Subcutaneous adipose tissue (tissue), 4 donors: ENCODE measurements around the gene ZMYND10. TPM values are rescaled to one million over a fixed set of nuclear protein-coding genes. Genes with fewer than 3 reads are reported as not detected.

Source experiments
- total RNA-seq, 4 donors: library from RNA; depleted of rRNA; stranded (reverse); fragments of >200 nt; gene quantifications; one replicate each; pipeline ENCODE4 v1.1.0, GENCODE V29; 2016
- TF ChIP-seq, protein P1 (sequence below): fragments of 450-650 bp; IDR thresholded peaks from one replicate; pipeline ENCODE4 v1.5.1; 2016; ENCODE audit warnings: low read depth, mild to moderate bottlenecking, control low read depth, antibody characterized with exemption, moderate library complexity

ZMYND10 gene
- total RNA-seq, 4 donors from 2014 or later = 1.5 TPM; not detected in 3

DNA sequence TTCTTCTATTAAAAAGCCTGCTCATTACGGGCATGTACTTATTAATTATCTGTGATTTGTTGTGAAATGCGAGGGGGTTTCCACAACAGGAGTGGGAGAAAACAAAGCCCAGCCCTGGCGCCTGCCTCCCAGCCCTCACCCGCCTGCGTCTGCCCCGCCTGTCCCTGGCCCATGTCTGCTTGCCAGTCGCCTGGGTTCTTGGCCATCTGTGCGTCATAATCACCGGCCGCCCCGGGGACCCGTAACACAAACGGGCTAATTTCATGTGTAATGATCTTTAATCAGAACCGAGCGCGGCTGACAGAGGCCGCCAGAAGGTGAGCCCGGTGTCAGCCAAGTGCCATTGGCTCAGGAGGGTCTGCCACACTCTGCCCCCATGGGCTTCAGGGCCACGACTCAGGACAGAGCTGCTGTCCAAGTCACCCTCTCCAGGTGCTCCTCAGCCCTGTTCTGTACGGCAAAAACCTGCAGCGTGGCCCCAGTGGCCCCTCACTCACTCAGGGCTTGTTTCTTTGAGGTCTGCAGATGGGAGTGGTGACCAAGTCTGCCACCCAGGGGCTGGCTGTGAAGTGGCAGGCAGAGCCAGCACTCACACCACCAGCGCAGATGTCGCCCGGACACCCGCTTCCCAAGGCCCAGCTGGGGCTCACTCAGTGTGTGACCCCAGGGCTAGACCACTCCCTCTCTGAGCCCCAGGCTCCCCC, 42.6 kb upstream of the ZMYND10 start:
- TF ChIP-seq, protein P1, sequence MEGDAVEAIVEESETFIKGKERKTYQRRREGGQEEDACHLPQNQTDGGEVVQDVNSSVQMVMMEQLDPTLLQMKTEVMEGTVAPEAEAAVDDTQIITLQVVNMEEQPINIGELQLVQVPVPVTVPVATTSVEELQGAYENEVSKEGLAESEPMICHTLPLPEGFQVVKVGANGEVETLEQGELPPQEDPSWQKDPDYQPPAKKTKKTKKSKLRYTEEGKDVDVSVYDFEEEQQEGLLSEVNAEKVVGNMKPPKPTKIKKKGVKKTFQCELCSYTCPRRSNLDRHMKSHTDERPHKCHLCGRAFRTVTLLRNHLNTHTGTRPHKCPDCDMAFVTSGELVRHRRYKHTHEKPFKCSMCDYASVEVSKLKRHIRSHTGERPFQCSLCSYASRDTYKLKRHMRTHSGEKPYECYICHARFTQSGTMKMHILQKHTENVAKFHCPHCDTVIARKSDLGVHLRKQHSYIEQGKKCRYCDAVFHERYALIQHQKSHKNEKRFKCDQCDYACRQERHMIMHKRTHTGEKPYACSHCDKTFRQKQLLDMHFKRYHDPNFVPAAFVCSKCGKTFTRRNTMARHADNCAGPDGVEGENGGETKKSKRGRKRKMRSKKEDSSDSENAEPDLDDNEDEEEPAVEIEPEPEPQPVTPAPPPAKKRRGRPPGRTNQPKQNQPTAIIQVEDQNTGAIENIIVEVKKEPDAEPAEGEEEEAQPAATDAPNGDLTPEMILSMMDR = no peak

DNA sequence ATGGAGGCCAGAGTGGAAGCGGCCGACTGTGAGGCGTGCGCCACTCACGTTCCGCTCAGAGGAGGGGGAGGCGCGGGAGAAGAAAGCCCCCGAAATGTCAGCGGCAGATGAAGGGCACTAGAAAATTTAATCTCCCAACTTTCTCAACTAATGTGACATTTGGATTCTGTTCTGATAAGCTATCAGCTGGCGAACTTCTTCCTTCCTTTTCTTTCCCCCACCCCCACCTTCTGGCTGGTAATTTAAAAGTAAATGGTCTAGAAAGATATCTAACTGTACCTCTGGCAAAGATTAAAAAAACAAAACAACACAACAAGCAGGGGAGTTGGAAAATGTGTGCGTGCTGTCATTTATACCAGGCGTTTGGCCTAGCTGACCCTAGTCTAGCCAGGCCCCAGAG, 40.2 kb upstream of the ZMYND10 start:
- TF ChIP-seq, protein P1 = no peak

DNA sequence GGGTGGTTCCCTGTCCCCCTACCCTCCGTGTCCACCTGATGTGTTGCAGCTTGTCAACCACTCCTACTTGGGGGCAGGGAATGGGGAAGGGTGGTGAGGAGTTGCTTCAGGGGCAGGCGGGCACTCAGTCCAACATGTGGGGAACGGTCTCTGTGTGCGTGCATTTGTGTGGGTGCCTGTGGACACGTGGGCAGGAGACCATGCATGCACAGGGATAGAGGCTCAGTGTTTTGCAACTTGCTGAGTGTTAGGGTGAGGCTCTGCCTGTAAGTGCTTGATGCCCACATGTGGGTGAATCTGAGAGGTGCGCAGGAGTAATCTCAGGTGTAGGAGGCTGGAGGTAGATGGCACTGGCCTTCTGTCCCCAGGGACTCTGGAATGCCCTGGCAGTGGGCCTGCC, 38.2 kb upstream of the ZMYND10 start:
- TF ChIP-seq, protein P1 = no peak

DNA sequence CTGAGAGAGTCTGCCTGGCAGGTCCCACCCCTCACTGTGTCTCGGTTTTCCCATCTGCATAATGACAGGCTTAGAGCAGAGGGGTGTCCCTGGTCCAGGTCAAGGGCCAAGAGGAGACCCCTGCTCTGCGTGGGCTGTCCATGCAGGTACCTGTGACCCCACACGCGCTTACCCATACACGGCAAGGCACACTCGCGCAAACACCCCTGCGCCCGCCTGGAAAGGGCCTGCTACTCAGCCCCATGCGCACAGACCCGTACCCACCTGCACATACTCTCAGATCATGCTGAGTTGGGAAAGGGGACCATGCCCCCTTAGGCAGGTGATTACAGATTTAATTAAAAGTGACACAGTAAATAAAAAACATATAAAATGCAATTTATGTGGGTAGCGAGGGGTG, 37.2 kb upstream of the ZMYND10 start:
- TF ChIP-seq, protein P1 = no peak

DNA sequence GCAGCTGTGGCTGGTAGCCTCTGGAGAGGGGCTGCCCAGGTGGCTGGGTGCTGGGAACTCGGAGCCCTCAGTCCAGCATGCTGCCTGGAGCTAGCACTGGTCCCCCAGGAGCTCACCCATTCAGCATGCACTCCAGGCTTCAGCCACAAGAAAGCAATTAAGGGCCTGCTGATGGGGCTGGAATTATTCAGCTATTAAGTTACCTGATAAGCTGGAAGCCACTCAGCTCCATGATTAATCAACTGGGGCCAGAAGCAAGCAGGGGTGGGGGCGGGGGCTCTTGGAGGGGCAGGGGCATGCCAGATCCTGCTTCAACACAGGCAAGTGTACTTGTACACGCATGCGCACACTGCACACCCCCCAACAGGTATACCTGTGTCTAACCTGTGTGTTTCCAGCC, 35.9 kb upstream of the ZMYND10 start:
- TF ChIP-seq, protein P1 = no peak

DNA sequence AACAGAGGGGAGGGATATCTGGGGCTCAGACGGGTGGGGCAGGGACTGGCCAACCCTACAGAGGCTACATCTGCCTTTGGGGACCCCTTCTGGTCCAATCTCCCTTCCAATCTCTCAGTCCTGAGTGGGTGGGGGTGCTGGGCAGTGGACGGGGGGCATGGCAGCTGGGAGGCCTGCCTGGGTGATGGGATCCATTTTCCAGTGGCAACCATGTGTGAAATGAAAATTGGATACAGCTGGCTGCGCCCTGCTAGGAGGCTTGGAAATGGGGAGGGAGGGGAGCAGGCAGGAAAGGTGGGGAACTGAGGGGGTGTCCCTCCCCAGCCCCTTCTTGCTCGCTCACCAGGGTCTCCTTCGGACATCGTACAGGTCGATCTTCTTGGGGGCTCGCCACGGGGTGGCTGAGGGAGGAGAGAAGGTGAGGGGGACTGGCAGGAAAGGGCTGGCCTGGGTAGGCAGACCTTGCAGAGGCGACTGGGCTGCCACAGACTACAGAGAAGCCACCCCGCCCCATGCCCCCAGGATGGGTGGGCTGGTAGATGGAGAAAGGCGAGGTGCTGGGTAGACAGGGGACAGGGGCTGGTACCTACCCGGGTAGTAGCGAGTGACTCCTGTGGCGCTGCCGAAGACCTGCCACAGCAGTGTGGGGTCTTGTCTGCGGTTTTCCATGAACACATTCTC, 35.0 kb upstream of the ZMYND10 start:
- TF ChIP-seq, protein P1 = no peak

DNA sequence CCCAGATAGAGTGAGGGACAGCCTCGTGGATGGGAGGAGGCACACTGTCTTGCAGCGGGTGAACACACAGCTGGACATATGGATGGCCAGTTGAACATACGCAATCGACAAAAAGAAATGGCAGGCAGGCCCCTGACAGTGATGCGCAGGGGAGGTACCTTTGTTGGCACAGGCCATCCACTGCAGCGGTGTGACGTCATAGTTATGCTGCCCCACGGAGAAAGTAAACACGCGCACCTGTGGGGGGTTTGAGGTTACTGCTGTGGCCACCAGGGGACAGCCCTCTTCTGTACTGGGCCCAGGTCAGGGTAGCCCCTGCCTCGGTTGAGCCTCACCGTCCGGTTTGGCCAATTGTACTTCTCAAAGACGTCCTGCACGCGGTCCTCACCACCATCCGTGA, 33.2 kb upstream of the ZMYND10 start:
- TF ChIP-seq, protein P1 = no peak
